GM21737 (cell line): ENCODE measurements around the gene CACNG4.

ENCODE experiments used
- ATAC-seq: cut with Tn5 transposase; IDR thresholded peaks from one replicate; pipeline ENCODE4 v1.9.1; 2021; ENCODE audit warnings: mild to moderate bottlenecking, moderate library complexity; ENCODE audit not compliant: unreplicated experiment

The CACNG4 gene

DNA sequence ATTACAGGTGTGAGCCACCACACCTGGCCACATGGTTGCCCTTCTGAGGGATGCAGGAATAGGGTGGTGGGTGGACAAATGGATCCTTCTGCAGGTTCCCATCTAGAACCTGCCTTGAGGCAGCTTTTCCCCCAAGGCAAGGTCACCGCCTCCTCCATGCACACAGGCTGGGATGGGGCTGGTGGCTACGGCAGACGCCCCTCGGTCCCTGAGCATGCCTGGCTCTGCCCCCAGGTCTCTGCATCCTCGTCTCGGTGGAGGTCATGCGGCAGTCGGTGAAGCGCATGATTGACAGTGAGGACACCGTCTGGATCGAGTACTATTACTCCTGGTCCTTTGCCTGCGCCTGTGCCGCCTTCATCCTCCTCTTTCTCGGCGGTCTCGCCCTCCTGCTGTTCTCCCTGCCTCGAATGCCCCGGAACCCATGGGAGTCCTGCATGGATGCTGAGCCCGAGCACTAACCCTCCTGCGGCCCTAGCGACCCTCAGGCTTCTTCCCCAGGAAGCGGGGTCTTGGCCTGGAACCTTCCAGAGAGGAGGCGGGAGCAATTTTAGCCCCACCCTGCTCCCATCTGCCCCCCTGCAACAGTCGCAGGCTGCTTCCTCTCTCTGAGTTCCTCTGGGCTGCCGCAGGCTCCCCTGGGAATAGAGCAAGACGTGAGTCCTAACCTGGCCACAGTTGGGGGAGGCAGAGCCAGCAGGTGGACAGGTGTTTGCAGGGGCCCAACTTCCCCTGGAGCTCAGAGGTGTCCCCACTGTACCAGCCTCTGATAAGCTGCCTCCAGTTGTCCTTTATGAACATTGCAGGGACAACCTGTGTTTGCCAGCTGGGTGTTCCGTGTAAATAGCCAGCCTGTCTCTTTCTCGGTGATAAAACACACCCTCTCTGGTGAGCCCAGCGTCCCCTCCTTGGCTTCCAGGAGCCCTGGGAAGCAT is 91.6 kb downstream of the CACNG4 start:
- no peak for ATAC-seq

DNA sequence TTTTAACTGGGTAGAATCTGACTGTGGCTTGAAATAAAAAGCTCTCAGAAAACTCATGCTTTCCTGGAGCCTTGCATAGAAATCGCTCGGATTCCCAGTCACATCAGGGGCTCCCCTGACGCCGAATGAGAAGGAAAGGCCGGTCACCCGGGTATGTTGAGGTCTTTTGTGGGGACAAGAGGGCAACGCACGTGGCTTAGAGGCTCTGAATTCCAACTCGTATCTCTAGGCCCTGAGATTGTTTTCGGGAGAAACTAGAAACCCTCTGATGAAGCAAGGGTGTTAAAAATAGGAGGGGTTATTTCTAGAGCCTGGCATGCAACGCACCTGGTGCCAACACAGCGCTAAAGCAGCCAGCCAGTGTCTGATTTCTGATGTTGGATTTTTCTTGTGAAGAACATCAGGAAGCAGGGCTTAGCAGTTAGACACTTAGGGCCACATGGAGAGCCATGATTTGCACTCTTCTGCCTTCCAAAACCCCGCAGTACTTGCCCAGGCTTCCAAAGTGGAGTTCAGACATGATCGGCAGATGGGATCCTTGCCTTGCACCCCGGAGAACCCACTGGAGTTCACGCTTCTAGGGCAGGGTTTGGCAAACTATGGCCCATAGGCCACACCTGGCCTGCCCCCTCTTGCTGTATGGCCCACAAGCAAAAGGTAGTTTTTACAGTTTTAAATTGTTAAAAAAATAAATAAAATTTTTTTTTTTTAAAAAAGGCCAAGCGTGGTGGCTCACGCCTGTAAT is 92.4 kb downstream of the CACNG4 start:
- no peak for ATAC-seq

- ATAC-seq = no peak
Observed at GRCh38 chr17:67058036-67058435, 93.5 kb downstream of the CACNG4 start.

GRCh38 chr17:67059372-67059771 is 94.9 kb downstream of the CACNG4 start:
- no peak for ATAC-seq

GRCh38 chr17:67063141-67063540 is 98.6 kb downstream of the CACNG4 start:
- no peak for ATAC-seq

DNA sequence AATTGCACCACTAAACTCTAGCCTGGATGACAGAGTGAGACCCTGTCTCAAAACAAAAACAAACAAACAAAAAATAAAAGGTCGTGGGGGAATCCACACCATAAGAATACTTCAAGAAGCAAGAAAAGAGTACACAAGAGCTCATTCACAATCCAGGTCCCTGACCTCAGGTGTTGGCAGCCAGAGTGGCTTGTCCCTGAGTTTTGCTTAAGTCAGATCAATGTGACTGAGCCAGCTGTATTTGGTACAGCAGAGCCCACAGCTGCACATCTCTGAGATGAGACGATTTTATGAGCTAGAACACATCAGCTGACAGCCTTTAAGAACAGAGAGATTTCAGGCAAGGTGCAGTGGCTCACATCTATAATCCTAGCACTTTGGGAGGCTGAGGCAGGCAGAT is 102.2 kb downstream of the CACNG4 start:
- no peak for ATAC-seq

- no peak for ATAC-seq
Observed at GRCh38 chr17:67067571-67068482, 103.3 kb downstream of the CACNG4 start.

GRCh38 chr17:67068999-67069398 is 104.5 kb downstream of the CACNG4 start:
- ATAC-seq = no peak

- no peak for ATAC-seq
Observed at GRCh38 chr17:67069603-67070136, 105.2 kb downstream of the CACNG4 start.

- ATAC-seq = no peak
Observed at GRCh38 chr17:67071595-67071994, 107.1 kb downstream of the CACNG4 start.

- ATAC-seq = no peak
Observed at GRCh38 chr17:67072885-67073284, 108.4 kb downstream of the CACNG4 start.

DNA sequence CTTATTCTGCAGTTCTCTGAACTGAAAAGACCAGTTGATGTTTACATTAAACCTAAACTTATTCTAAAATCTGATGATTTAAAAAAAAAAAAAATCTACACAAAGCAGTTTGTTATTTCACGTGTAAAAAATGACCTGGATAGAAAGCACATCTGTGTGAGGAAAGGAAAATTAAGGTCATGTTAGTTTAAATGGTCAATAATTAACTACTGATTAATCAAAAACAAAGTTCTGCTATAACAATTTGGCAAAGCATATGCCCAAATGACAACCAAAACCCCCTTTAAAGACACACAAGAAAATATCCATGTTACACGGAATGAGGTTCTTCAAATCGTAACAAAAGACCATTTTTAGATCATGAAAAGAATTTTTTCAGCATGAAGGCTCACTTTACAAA is 110.3 kb downstream of the CACNG4 start:
- no peak for ATAC-seq

GRCh38 chr17:67076290-67076689 is 111.8 kb downstream of the CACNG4 start:
- no peak for ATAC-seq

DNA sequence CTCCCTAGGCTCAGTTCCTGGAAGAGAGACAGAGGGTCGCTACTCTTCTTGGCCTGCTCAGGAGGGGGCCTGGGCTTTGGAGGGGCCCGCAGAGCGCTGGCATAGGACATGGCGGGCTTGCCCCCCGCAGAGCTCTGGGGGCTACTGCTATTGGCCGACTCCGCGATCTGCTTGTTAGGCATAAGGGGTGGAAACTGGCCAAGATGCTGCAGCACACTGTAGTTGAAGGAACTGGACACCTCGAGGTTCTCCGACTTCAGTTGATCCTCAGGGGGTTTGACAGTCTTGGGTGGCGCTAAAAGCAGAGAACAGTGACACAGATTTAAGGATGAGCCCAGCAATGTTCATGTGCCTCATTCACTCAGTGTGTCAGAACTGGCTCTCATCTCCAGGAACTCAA is 113.8 kb downstream of the CACNG4 start:
- no peak for ATAC-seq

- no peak for ATAC-seq
Observed at GRCh38 chr17:67079491-67079890, 115.0 kb downstream of the CACNG4 start.

DNA sequence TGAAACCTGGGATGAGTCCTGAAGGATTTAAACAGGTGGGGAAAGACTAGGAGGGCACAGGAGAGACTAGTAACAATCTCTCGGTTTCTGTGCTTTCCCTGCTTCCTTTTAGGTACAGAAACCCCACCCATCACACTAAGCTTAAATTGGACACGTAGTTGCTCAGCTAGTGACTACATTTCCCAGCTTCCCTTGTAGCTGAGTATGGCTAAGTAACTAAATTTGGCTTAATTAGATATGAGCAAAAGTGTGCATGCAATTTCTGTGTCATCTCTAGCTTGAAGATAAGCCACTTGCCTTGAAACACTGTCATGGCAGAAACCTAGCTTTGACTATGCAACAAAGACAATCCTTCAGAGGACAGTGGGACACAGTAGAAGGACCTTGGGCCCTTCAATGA is 116.3 kb downstream of the CACNG4 start:
- ATAC-seq = no peak

DNA sequence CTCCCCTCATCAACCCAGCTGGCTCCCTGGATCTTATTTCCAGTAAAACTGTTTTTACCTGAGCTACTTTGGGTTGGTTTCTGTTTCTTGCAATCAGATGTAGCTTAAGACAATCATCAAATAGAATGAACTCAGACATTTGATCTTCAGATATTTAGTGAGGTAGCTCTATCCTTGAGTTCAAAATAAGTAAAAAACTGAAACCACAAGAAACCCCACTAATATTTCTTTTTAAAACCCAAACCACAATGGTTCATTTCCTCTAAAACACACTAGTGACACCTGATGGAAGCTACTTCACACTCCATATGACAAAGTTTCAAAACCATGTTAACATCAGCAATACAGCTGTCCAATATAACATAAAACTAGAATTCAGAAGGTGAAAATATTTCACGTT is 117.6 kb downstream of the CACNG4 start:
- ATAC-seq = peak; percentile 73
